CD4-positive, alpha-beta T cell treated with Interleukin-1 beta for 1 hour (primary cell): ENCODE data around the gene PUM1.

Source experiments
- DNase-seq, 2 donors: peaks; one replicate each; pipeline ENCODE4 v3.0.0-alpha.2; 2020 to 2022

The PUM1 gene

GRCh38 chr1:30903343-30904034 lies 162.0 kb downstream of the PUM1 start:
- DNase-seq: no peak

GRCh38 chr1:30902593-30903290 lies 162.8 kb downstream of the PUM1 start:
- DNase-seq: no peak

DNA sequence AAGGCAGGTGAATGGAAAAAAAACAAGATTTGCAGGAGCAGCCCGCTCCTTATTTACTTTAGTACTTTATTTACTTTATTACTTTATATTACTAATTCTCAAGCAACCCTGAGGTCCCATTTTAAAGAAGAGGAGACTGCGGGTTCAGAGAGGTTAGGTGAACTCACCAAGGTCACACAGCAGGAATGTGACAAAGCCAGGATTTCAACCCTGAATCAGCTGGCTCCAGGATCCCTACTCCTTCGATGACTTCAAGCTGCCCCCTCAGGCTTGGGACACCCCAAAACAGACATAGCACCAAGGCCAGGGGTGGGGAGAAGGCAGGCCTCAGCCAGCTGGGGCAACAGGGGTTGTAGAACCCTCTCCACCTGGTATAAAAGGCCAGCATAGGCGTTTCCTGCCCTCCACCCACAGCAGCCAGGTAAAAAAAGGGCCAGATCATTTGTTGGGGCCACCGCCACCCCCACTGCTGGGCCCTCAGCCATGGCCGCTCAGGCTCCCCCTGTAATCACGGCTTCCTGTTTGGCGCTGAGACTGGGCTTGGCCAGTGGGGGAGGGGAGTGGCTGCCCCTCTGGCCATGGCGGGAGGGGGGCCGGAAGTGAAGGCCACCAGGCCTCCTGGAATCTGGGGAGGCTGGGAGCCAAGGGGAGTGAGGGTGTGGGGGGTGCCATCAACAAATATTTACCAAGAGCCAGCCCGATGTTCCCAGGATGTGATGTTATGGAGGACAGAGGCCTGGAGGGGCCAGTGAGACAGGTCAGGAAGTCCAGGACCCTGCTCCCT lies 163.5 kb downstream of the PUM1 start:
- DNase-seq: no peak

- DNase-seq: no peak
Measured at GRCh38 chr1:30900931-30901560, 164.5 kb downstream of the PUM1 start.

GRCh38 chr1:30900486-30900885 lies 165.0 kb downstream of the PUM1 start:
- DNase-seq: no peak

DNA sequence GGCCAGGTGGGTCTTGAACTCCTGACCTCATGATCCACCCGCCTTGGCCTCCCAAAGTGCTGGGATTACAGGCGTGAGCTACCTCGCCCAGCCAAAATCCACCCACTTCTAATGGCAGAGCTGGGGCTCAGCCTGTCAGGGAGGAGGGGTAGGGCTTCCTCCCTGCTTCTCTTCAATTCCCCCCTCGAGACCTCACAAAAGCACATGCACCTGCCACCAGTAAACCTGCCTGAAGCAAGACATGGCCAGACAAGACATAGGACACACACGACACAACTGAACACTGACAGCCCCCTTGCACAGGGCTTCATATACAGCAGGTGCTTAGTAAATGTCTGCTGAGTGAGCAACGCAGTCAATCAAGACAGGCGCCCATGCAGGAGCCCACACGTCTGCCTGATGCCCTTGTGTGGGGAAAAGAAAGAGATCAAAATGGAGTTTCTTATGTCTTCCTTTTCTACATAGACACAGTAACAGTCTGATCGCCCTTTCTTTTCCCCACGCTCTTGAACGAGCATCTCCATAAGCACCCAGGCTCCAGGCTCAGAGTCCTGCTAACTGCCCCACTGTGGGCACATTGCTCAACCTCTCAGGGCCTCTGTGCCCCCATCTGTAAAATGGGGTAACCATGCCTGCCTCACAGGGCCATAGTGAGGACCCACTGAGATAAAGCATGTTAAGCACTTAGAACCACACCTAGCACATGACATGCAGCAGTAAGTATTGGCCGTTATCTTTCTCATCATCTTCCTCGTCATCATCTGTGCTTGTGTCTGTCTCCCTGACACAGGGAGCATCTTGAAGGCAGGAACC lies 165.7 kb downstream of the PUM1 start:
- no peak for DNase-seq

DNA sequence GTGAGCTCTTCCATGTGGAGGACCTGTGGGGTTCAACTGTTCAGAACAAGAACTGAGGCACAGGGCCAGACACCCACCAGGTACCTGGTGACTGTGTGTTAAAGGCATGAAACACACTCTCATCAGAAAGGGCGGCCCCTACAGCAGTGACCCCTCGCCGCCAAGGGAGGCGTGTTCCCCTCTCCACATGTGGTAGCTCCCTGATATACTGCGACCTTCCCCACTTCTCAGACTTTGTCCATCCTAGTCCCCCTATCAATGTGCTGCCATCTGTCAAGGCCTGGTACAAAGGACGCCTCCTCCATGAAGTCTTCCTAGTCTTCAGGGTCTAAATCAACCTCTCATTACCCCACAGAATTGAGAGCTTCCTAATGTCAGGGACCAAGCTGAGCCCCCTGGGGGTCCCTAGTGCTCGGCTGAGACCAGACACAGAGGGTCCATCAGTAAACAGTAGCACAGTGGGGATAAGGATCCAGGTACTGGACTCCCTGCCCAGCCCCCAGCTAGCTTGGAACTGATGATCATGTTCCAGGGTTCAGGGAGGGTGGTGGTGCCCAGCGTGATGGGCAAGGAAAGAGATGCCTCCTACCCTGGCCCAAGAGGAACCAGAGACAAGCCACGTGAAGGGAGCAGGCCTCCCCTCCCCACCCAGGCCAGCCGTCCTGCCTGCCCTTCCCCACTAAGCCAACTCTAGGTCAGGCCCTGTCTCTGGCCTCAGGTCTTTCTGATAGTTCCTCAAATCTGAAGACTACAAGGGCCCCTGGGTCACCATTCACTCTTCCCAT lies 167.3 kb downstream of the PUM1 start:
- DNase-seq: no peak

GRCh38 chr1:30896905-30897304 lies 168.6 kb downstream of the PUM1 start:
- DNase-seq: no peak

GRCh38 chr1:30895944-30896660 lies 169.4 kb downstream of the PUM1 start:
- DNase-seq: no peak

GRCh38 chr1:30895382-30895943 lies 170.1 kb downstream of the PUM1 start:
- no peak for DNase-seq

GRCh38 chr1:30894508-30894973 lies 171.0 kb downstream of the PUM1 start:
- DNase-seq: no peak

- DNase-seq: no peak
Measured at GRCh38 chr1:30893776-30894507, 171.6 kb downstream of the PUM1 start.

DNA sequence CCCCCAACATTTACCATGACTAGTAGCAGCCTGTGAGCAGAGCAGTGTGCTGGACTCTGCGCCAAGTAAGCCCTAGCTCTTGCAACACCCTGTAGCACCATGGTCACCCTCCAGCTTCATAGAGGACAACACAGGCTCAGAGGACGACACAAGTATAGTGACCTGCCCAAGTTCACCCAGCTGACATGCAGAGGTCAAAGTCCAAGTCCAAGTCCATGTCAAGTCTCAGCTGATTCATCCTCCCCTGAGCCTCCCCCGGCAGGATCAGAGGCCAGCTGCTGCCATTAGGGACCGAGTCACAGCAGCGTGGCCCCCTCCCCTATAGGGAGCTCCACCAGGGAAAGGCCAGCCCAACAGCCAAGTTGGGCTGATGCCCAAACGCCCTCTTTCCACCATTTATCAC lies 172.8 kb downstream of the PUM1 start:
- no peak for DNase-seq

DNA sequence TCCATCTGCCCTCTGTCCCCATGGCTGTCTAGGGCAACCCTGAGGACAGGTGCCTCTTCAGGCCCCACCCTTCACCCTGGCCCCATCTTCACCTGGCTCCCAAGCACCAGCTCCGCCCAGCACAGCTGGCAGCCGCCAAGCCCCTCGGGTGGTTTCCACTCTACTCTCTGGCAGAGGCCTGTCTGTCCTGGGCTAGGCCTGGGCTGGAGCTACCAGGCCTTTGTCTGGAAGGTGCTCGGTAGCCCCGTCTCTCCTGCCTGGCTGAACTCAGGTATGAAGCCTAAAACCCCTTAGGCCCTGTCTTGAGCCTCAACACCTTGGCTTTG lies 174.3 kb downstream of the PUM1 start:
- DNase-seq: no peak

GRCh38 chr1:30890502-30891226 lies 174.9 kb downstream of the PUM1 start:
- no peak for DNase-seq

DNA sequence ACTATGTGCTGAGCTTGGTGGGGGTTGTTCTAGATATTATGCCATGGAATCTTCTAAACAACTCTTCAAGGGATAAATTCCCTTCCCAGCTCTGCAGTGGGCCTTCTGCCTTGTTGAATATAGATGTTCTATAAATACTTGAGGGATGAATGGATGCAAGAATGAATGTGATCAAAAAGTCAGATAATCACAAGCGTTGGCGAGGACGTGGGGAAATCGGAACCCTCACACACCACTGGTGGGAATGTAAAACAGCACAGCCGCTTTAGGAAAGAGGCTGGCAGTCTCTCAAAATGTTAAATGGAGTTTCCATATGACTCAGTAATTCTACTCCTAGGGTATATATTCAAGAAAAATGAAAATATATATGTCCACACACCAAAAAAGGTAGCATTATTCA lies 176.0 kb downstream of the PUM1 start:
- no peak for DNase-seq

DNA sequence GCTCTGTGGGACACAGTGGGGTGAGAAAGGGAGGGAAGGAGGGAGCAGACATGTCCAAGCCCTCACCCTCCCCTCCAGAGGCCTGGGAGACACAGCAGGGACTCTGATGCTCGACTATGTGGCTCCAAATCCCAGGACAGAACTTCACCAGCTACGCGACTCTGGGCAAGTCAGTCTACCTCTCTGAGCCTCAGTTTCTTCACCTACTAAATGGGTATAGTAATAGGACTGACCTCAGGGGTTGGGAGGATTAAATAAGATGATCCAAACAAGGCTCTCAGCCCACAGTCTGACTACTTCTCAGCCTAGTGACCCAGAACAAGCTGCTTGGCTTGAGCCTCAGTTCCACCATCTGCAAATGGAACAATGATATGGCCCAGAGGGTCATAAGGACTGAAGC lies 176.5 kb downstream of the PUM1 start:
- no peak for DNase-seq

DNA sequence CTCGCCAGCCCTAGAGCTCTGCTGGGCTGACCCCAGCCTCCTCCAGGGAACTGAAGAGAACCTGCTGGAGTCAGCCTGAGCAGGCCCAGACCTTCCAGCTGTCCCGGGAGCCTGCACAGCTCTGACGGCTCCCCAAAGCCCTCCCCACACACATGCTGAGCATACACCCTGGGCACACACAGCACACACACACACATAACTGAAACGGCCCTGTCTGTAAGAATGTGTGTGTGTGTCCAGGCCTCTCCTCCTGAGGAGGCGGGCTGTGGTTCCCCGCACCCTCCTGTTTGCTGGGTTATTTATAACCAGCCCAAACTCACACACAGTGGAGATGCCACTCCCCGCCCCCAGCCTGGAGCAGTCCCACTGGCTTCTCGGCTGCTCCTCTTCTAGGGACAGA lies 177.1 kb downstream of the PUM1 start:
- DNase-seq: no peak
